HepG2 (cell line): ENCODE results near the gene CDH8. TPM values are rescaled to one million over a fixed set of nuclear protein-coding genes. Genes with fewer than 3 reads are reported as not detected.

Experiments
- ATAC-seq: fragments of 200-7000 bp; cut with Tn5 transposase; 3 replicates; pipeline ENCODE4 v1.9.1; 2020; ENCODE audit warnings: mild to moderate bottlenecking, moderate library complexity
- BruUV-seq: library from RNA; stranded (reverse); fragments of 400-500 nt; replicated peaks from 2 replicates; lab custom pipeline; 2021; lab: Mats Ljungman, UMichigan
- CTCF ChIA-PET: fragments of 300-600 bp; formaldehyde crosslinking; extraction: SDS; loops from one replicate; lab custom pipeline; 2021; ENCODE audit warnings: low total read pairs, inconsistent platforms, low intra/inter-chr PET ratio; lab: Yijun Ruan, JAX
- POLR2A ChIA-PET: fragments of 350-600 bp; sonication (Branson Sonifier 250); formaldehyde crosslinking; loops from one replicate; lab custom pipeline; 2020; ENCODE audit warnings: antibody characterized with exemption, inconsistent platforms; lab: Yijun Ruan, JAX
- DNase-seq: peaks from one replicate; pipeline ENCODE4 v3.0.0-alpha.2; 2015; ENCODE audit warnings: low spot score
- FAIRE-seq: peaks from 3 replicates; lab custom pipeline; 2011; peaks lifted over from hg19 to GRCh38; lab: Jason Lieb, UNC
- H2AFZ ChIP-seq: one replicate; pipeline ENCODE4 v1.6.1; 2011; ENCODE audit warnings: low read length, inconsistent platforms
- H3K27ac ChIP-seq: fragments of 300-600 bp; 3 replicates; pipeline ENCODE4 v1.8.0; 2011; ENCODE audit warnings: mixed run types, mild to moderate bottlenecking, mixed read lengths, low read length, inconsistent platforms; ENCODE audit not compliant: insufficient read depth; ENCODE audit errors: extremely low read length
- H3K27me3 ChIP-seq, 2 experiments: fragments of 200-600 bp in 1 of 2; 2 replicates in 1 of 2; 3 replicates in 1 of 2; pipeline versions ENCODE4 v1.6.0 to v1.8.0; 2011; ENCODE audit warnings: low read length in 2 of 2, mild to moderate bottlenecking in 2 of 2, moderate library complexity in 2 of 2, inconsistent platforms in 1 of 2; ENCODE audit not compliant: insufficient read depth in 2 of 2, control insufficient read depth in 1 of 2
- H3K36me3 ChIP-seq, 2 experiments: fragments of 200-600 bp in 1 of 2; replicated peaks in 1 of 2; 2 replicates in 1 of 2; 3 replicates in 1 of 2; pipeline versions ENCODE4 v1.5.1 to v1.8.0; 2011; ENCODE audit warnings: low read length in 2 of 2, inconsistent platforms in 1 of 2; ENCODE audit not compliant: insufficient read depth in 2 of 2, control insufficient read depth in 1 of 2
- H3K4me1 ChIP-seq: 2 replicates; pipeline ENCODE4 v1.5.1; 2012; ENCODE audit warnings: low read length, inconsistent platforms; ENCODE audit not compliant: insufficient read depth
- H3K4me2 ChIP-seq: 2 replicates; pipeline ENCODE4 v1.6.0; 2011; ENCODE audit warnings: low read depth, low read length, inconsistent platforms
- H3K4me3 ChIP-seq, 3 experiments: fragments of 200-600 bp in 1 of 3; sonication (generic), shearing (Covaris generic) in 1 of 3; replicated peaks in 1 of 3; 2 replicates each; pipeline ENCODE4 v1.5.1; 2011 to 2016; ENCODE audit warnings: low read length in 3 of 3, inconsistent platforms in 2 of 3, low read depth in 2 of 3, mild to moderate bottlenecking in 2 of 3, control low read depth in 1 of 3, mixed read lengths in 1 of 3; ENCODE audit not compliant: insufficient read depth in 1 of 3
- H3K79me2 ChIP-seq: one replicate; pipeline ENCODE4 v1.6.1; 2011; ENCODE audit warnings: low read length, inconsistent platforms; ENCODE audit not compliant: insufficient read depth
- H3K9ac ChIP-seq: 2 replicates; pipeline ENCODE4 v1.6.0; 2011; ENCODE audit warnings: mild to moderate bottlenecking, low read depth, low read length, inconsistent platforms; ENCODE audit not compliant: insufficient read depth
- H3K9me3 ChIP-seq: 2 replicates; pipeline ENCODE4 v1.5.1; 2012; ENCODE audit warnings: mild to moderate bottlenecking, low read length
- H4K20me1 ChIP-seq: 2 replicates; pipeline ENCODE4 v1.6.0; 2011; ENCODE audit warnings: inconsistent platforms, mild to moderate bottlenecking, low read length, moderate library complexity; ENCODE audit not compliant: insufficient read depth
- FOXO1 ChIP-seq: sonication (generic); formaldehyde crosslinking; IDR thresholded peaks from 2 replicates; pipeline ENCODE4 v1.4.0; 2020; ENCODE audit warnings: missing genetic modification reagents
- HNRNPLL ChIP-seq: fragments of 200-400 bp; formaldehyde crosslinking; IDR thresholded peaks from 2 replicates; pipeline ENCODE4 v1.6.1; 2017; ENCODE audit warnings: mild to moderate bottlenecking, low read depth, low read length; ENCODE audit not compliant: poor library complexity, severe bottlenecking
- JUNB ChIP-seq: sonication (generic); formaldehyde crosslinking; IDR thresholded peaks from 2 replicates; pipeline ENCODE4 v1.8.0; 2022; ENCODE audit warnings: missing genetic modification reagents, mild to moderate bottlenecking, borderline replicate concordance
- KDM6A ChIP-seq: IDR thresholded peaks from 2 replicates; pipeline ENCODE4 v1.6.1; 2016; ENCODE audit warnings: low read depth
- RFXANK ChIP-seq: IDR thresholded peaks from 2 replicates; pipeline ENCODE4 v1.6.1; 2016
- SP2 ChIP-seq: sonication (generic); formaldehyde crosslinking; IDR thresholded peaks from 2 replicates; pipeline ENCODE4 v1.5.1; 2020; ENCODE audit warnings: mild to moderate bottlenecking, missing genetic modification reagents
- WGBS: methylation state at CpG from one replicate; pipeline ENCODE4 v1.1.6; 2017; ENCODE audit warnings: low lambda C conversion rate; 5-methylcytosine and 5-hydroxymethylcytosine counted together
- in situ Hi-C: cut with HindIII; loops from 2 replicates; pipeline ENCODE4 v1.10.0; 2017; ENCODE audit warnings: low pct_unique_long_range_greater_than_20kb; ENCODE audit not compliant: extremely low pct_ligation_motif_present
- intact Hi-C: fragments of 100-400 bp; cut with micrococcal nuclease; formaldehyde crosslinking; loops from one replicate; pipeline ENCODE4 v1.10.0; 2022; ENCODE audit not compliant: unreplicated experiment
- polyA plus RNA-seq, 8 experiments: library from polyadenylated mRNA; depleted of rRNA in 3 of 8; stranded (reverse) in 7 of 8; unstranded in 1 of 8; fragments of >200 nt; fragmentation: Illumina TruSeq in 4 of 8; extraction: Trizol in 4 of 8; gene quantifications; 2 replicates each; pipeline versions ENCODE4 v1.2.1 to v1.2.3, GENCODE V29; 2011 to 2016; ENCODE audit warnings: low read depth in 4 of 8, missing spikeins in 1 of 8, mixed read lengths in 1 of 8; ENCODE audit not compliant: insufficient read depth in 1 of 8
- total RNA-seq, 5 experiments: library from RNA; depleted of rRNA; stranded (reverse); fragments of >200 nt; fragmentation: Illumina TruSeq; extraction: Trizol; gene quantifications; 2 replicates each; pipeline ENCODE4 v1.2.3, GENCODE V29; 2016; ENCODE audit warnings: low read depth in 1 of 5
- TF ChIP-seq, protein P1 (sequence below): IDR thresholded peaks from 2 replicates; pipeline ENCODE4 v1.6.1; 2016; ENCODE audit warnings: control low read depth
- TF ChIP-seq, protein P2 (sequence below): IDR thresholded peaks from 2 replicates; pipeline ENCODE4 v1.6.1; 2018; ENCODE audit warnings: missing genetic modification reagents
- TF ChIP-seq, protein P3 (sequence below): sonication (generic); formaldehyde crosslinking; IDR thresholded peaks from 2 replicates; pipeline ENCODE4 v1.4.0; 2020; ENCODE audit warnings: missing genetic modification reagents, low read depth, mild to moderate bottlenecking, borderline replicate concordance
- TF ChIP-seq, protein P4 (sequence below), 2 experiments: sonication (generic) in 1 of 2; formaldehyde crosslinking in 1 of 2; IDR thresholded peaks; 2 replicates each; pipeline versions ENCODE4 v1.6.1 to v1.9.0; 2014 to 2022; ENCODE audit warnings: antibody characterized with exemption in 1 of 2, borderline replicate concordance in 1 of 2, inconsistent platforms in 1 of 2, low read depth in 1 of 2, missing genetic modification reagents in 1 of 2
- TF ChIP-seq, protein P5 (sequence below): sonication (generic); formaldehyde crosslinking; IDR thresholded peaks from 2 replicates; pipeline ENCODE4 v1.5.1; 2020; ENCODE audit warnings: missing genetic modification reagents, mild to moderate bottlenecking, borderline replicate concordance

Gene CDH8
- total and polyA plus RNA-seq, 2 of the 13 experiments (the other 11 are each of a cell fraction or from before 2014, with no cell fraction given) = not detected

DNA sequence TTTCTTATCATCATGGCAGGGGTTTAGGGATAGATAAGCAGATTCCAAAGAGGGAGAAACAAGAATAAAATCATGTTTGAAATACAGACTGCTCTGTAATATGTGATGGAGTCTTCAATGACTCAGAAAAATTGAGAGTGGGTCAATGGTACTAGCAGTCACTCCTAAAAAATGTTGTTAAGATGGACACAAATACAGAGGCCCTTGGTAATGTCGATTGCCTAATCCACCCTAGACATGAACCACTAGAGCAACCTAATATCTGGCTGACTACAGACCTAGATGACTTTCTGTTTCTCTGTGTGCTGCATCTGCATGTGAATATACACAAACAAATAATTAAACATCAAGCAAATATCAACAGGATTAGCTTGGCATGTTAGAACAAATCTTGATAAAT lies 135.8 kb downstream of the CDH8 start (continued):
- TF ChIP-seq, protein P1, sequence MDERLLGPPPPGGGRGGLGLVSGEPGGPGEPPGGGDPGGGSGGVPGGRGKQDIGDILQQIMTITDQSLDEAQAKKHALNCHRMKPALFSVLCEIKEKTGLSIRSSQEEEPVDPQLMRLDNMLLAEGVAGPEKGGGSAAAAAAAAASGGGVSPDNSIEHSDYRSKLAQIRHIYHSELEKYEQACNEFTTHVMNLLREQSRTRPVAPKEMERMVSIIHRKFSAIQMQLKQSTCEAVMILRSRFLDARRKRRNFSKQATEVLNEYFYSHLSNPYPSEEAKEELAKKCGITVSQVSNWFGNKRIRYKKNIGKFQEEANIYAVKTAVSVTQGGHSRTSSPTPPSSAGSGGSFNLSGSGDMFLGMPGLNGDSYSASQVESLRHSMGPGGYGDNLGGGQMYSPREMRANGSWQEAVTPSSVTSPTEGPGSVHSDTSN (CRISPR knock-in tag) = no peak
- no peak for TF ChIP-seq SP2 (CRISPR knock-in tag)
- no peak for TF ChIP-seq KDM6A (CRISPR knock-in tag)
- TF ChIP-seq HNRNPLL = no peak
- TF ChIP-seq, protein P2, sequence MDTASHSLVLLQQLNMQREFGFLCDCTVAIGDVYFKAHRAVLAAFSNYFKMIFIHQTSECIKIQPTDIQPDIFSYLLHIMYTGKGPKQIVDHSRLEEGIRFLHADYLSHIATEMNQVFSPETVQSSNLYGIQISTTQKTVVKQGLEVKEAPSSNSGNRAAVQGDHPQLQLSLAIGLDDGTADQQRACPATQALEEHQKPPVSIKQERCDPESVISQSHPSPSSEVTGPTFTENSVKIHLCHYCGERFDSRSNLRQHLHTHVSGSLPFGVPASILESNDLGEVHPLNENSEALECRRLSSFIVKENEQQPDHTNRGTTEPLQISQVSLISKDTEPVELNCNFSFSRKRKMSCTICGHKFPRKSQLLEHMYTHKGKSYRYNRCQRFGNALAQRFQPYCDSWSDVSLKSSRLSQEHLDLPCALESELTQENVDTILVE (CRISPR knock-in tag) = no peak

DNA sequence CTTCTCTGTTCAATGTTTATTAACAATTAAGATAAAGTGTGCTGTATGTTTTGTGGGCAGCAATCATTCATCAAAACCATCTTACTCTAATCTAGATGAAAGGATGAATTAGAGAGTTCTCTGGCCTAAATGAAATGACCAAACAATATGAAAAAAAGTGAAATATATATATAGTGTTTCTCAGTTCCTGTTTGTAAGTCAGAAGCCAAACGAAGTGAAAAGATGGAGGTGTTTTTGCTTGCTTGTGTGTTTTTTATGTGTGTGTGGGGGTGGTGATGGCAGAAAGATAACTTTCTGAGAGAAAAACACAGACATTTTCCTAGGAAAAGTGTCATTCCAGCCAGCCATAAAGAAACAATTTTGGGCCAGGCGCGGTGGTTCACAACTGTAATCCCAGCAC lies 138.6 kb downstream of the CDH8 start:
- CTCF ChIA-PET = no interaction called here
- no peak overlapping the region for H3K9ac ChIP-seq
- no peak overlapping the region for H3K4me3 ChIP-seq
- POLR2A ChIA-PET = no interaction called here
- H3K79me2 ChIP-seq = no peaks in the 10 kb centered on the region
- in situ Hi-C loops = loop anchor here (25.0 kb wide), 1 partner anchor 110 kb away; no protein-coding TSS in a partner anchor
- no peaks in the 10 kb centered on the region for H3K27me3 ChIP-seq
- H3K4me1 ChIP-seq = no peaks in the 10 kb centered on the region
- no TSS peak for BruUV-seq
- no peak for ATAC-seq
- intact Hi-C loops = no loop called here
- no peak overlapping the region for H3K4me2 ChIP-seq
- no peak for DNase-seq
- H2AFZ ChIP-seq = no peak overlapping the region
- no peaks in the 10 kb centered on the region for H3K36me3 ChIP-seq
- no peak for FAIRE-seq
- H3K27ac ChIP-seq = no peak overlapping the region
- no peaks in the 10 kb centered on the region for H4K20me1 ChIP-seq
- no peaks in the 10 kb centered on the region for H3K9me3 ChIP-seq
- 47% methylated on average over 3 of the region's 3 CpGs for WGBS
- TF ChIP-seq, protein P3, sequence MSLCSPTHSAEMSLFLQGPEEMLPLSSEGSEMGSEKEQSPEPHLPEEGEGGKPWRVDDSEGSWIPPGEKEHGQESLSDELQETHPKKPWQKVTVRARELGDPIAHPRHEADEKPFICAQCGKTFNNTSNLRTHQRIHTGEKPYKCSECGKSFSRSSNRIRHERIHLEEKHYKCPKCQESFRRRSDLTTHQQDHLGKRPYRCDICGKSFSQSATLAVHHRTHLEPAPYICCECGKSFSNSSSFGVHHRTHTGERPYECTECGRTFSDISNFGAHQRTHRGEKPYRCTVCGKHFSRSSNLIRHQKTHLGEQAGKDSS = no peak
- TF ChIP-seq, protein P4, sequence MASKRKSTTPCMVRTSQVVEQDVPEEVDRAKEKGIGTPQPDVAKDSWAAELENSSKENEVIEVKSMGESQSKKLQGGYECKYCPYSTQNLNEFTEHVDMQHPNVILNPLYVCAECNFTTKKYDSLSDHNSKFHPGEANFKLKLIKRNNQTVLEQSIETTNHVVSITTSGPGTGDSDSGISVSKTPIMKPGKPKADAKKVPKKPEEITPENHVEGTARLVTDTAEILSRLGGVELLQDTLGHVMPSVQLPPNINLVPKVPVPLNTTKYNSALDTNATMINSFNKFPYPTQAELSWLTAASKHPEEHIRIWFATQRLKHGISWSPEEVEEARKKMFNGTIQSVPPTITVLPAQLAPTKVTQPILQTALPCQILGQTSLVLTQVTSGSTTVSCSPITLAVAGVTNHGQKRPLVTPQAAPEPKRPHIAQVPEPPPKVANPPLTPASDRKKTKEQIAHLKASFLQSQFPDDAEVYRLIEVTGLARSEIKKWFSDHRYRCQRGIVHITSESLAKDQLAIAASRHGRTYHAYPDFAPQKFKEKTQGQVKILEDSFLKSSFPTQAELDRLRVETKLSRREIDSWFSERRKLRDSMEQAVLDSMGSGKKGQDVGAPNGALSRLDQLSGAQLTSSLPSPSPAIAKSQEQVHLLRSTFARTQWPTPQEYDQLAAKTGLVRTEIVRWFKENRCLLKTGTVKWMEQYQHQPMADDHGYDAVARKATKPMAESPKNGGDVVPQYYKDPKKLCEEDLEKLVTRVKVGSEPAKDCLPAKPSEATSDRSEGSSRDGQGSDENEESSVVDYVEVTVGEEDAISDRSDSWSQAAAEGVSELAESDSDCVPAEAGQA (IDR thresholded peaks at IDR 0.05; ENCODE audit: low read depth) = no peak
- TF ChIP-seq, protein P4 (CRISPR knock-in tag; IDR thresholded peaks at IDR 0.05; ENCODE audit: borderline replicate concordance) = no peak
- TF ChIP-seq JUNB (CRISPR knock-in tag) = no peak
- TF ChIP-seq, protein P5, sequence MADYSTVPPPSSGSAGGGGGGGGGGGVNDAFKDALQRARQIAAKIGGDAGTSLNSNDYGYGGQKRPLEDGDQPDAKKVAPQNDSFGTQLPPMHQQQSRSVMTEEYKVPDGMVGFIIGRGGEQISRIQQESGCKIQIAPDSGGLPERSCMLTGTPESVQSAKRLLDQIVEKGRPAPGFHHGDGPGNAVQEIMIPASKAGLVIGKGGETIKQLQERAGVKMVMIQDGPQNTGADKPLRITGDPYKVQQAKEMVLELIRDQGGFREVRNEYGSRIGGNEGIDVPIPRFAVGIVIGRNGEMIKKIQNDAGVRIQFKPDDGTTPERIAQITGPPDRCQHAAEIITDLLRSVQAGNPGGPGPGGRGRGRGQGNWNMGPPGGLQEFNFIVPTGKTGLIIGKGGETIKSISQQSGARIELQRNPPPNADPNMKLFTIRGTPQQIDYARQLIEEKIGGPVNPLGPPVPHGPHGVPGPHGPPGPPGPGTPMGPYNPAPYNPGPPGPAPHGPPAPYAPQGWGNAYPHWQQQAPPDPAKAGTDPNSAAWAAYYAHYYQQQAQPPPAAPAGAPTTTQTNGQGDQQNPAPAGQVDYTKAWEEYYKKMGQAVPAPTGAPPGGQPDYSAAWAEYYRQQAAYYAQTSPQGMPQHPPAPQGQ = no peak
- TF ChIP-seq FOXO1 (CRISPR knock-in tag) = no peak
- TF ChIP-seq RFXANK (CRISPR knock-in tag) = no peak
